HG02870 (cell line): ENCODE measurements around the gene ROBO4.
A peak's percentile ranks its signal among the peaks of the same experiment; 100 is the strongest.

Experiments
- ATAC-seq: cut with Tn5 transposase; IDR thresholded peaks from one replicate; pipeline ENCODE4 v1.9.1; 2021; ENCODE audit warnings: mild to moderate bottlenecking, moderate library complexity; ENCODE audit not compliant: unreplicated experiment

The ROBO4 gene

DNA sequence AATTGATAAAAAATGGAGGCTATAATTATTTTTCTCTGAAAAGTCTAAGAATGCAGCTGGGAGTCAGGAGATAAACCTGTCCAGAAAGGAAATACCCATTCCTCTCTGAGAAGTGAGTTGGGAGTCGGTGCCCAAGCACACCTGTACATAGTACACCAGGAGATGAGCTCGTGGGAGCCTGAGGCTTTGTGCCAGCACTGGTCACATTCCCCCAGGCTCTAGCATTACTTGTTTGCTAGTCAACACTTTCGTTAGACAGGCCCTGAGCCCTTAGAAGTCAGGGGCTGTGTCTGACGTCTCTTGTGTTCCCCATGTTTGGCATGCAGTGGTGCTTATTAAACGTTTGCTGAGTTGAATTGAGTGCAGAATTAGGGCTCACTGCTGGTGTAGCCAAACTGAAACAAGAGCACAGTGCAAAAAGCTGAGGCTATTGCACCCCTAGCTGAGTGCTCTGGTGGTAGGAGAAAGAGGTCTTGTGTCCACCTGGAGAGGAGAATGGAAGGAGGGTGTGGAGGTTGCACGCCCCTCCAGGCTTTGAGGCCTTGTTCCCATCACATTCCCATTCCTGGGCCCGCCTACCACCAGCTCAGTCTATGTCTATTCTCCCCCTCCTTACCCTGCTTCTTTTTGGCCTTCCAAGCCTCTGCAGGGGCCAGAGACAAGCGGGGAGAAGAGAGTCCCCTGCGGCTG lies 6.8 kb downstream of the ROBO4 start:
- no peak for ATAC-seq

DNA sequence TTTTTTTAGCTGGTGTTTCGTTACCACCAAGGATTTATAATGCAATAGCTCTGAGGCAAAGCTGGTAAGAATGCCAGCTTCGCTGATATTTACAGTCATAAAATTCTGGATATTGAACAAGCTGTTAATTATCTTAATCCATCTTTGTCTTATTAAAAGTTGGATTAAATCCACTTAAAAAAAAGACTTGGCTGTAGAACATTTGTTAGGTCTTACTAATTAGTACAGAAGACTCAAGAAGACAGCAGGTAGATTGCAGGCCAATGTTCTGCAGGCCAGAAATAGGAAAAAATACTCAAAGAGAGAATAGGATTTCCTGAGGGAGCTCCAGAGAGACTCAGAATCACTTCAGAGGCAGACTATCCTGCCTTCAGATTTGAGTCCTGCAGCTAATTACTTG lies 7.5 kb downstream of the ROBO4 start:
- no peak for ATAC-seq

- ATAC-seq, result no peak
These were observed 8.2 kb downstream of the ROBO4 start for GRCh38 chr11:124889191-124890091.

DNA sequence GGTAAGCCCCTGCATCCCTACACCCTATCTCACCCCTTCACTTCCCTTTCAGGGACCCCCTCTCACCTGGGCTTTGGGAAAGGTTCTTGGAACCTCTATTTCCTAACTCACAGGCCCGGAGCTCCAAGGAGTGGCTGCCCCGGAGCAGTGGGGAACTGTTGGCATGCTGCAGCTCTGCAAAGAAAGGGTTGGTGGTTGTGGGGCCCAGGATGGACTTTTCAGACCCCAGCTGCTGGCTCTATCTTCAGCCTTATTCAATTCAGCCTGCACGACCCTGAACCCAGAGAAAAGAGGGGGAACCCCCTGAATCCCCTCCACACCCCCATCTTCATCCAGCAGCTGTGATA lies 10.0 kb downstream of the ROBO4 start:
- ATAC-seq, result no peak

- no peak for ATAC-seq
These were observed 10.5 kb downstream of the ROBO4 start for GRCh38 chr11:124886978-124887666.

- no peak for ATAC-seq
These were observed 11.2 kb downstream of the ROBO4 start for GRCh38 chr11:124886476-124886875.

- ATAC-seq, result no peak
These were observed 12.7 kb downstream of the ROBO4 start for GRCh38 chr11:124884869-124885479.

DNA sequence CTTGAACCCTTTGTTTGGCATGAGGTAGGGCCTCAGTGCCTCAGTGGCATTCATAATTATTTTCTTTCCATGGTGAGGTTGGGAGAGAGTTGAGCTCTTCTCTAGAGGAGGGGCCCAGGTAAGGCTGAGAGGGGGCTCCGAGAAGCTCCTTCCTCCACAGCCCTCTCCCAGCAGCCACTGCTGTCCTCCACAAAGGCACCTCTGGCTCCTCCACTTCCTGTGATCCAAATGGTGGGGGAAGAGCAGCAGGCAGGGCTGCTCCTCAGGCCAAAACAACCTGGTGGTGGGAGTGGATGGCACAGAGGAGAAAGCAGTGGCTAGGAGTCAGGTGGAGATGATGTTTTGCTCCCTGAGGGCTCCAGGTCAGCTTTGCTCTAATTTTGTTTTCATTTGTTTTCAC lies 13.3 kb downstream of the ROBO4 start:
- ATAC-seq, result no peak

GRCh38 chr11:124882339-124883071 lies 15.2 kb downstream of the ROBO4 start:
- ATAC-seq, result no peak

- no peak for ATAC-seq
These were observed 16.7 kb downstream of the ROBO4 start for GRCh38 chr11:124880958-124881357.

DNA sequence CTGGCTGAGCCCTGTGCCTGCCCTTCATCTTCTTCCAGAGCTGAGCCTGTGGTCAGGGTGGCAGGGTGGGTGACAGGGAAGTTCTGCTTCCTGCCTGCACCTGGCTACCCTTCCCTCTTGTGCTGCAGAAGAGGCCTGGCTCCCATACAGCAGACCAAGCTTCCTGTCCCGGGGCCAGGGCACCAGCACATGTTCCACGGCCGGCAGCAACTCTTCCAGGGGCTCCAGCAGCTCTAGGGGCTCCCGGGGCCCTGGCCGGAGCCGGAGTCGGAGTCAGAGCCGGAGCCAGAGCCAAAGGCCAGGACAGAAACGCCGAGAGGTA lies 17.4 kb downstream of the ROBO4 start:
- no peak for ATAC-seq

- ATAC-seq, result no peak
These were observed 18.0 kb downstream of the ROBO4 start for GRCh38 chr11:124879493-124880289.

DNA sequence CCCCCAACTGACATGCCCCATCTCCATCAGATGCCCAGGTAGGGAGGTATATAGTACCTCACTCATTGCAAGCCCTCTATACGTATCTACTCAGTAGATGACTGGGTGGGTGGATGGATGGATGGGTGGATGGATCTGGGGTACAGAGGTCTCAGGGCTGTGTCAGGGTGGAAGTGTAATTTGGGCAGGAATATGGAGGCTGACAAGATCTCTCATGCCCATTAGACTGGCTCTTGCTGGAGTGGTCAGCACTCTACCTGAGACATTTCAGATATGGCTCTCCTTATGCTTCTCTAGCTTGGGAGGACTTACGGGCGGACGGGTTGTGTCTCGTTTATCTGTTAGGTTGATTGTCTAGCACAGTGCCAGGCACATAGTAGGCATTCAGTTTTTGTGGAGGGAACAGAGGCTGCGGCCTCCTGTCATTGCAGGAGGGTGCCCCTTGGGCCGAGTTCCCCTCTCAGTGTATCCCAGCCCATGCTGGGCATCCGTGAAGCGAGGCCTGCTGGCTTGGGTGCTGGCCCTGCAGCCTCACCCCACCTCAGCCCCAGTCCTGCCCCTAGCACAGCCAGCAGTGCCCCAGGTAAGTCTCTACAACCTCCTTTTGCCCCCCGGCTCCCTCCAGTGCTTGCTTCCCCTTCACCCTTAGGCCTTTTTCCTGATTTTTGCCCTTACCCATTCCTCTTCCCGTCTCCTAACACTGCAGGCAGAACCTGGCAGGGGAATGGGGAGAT lies 18.7 kb downstream of the ROBO4 start:
- no peak for ATAC-seq

GRCh38 chr11:124877910-124878758 lies 19.5 kb downstream of the ROBO4 start:
- ATAC-seq, result no peak

DNA sequence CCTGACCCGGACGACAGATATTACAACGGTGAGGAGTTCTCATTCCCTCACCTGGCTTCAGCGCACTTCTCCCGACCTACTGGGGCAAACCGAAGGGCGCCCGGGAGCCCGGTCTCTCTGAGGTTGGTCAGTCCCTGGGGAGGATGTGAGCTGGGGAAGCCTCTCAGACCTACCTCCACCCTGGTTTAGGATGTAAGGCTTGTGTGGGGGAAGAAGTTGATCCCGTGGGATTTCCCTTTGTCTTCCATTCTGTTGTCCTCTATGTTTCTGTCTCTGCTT lies 20.1 kb downstream of the ROBO4 start:
- no peak for ATAC-seq

GRCh38 chr11:124876818-124877630 lies 20.6 kb downstream of the ROBO4 start:
- ATAC-seq, result no peak

DNA sequence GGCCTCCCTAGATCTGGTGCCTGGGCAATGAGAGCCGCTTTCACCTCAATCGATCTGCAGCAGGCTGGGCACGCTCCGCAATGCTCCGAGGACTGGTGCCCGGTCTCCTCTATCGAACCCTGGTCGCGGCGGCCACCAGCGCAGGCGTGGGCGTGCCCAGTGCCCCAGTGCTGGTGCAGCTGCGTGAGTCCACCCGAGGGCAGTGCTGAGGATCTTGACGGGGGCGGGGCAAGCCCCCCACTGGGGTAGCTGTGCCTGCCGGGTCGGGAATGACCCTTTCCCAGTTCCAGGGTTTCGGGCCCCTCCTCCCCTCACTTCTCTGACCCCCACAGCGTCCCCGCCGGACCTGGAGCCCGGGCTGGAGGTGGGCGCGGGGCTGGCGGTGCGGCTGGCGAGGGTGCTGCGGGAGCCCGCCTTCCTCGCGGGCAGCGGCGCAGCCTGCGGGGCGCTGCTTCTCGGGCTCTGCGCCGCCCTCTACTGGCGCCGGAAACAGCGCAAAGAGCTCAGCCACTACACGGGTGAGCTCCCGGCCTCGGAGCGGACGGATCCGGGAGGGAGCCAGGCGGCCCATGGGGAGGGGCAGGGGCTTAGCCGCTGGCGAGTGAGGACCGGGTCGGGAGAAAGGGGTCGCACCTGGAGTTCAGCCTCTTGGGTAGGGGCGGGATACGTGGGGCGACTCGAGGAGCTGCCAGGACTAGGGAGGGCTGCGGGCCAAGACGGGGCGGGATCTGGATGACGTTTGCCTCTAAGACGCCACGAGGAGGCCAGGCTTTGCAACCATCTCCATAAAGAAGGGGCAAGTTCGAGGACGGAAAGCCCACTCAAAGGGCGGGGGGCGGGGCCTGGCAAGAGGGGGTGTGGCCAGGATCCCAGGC lies 21.5 kb downstream of the ROBO4 start:
- ATAC-seq, result peak; percentile 88
